Cardiac fibroblast (primary cell): ENCODE measurements around the gene PROZ.
A peak's percentile ranks its signal among the peaks of the same experiment; 100 is the strongest.

Experiments
- DNase-seq, 2 donors: peaks; one replicate each; pipeline versions ENCODE4 v3.0.0 to v3.0.0-alpha.2; 2010; ENCODE audit warnings: low read depth in 2 of 2
- H3K4me3 ChIP-seq, 2 donors: replicated peaks in 1 of 2; 1 replicate in 1 of 2; 2 replicates in 1 of 2; pipeline ENCODE4 v1.5.1; 2011; ENCODE audit warnings: low read depth in 2 of 2, low read length in 2 of 2, mild to moderate bottlenecking in 2 of 2, moderate library complexity in 1 of 2
- TF ChIP-seq, protein P1 (sequence below): IDR thresholded peaks from one replicate; pipeline ENCODE4 v1.5.1; 2011; ENCODE audit warnings: low read depth, mild to moderate bottlenecking, low read length, inconsistent platforms

Gene PROZ

DNA sequence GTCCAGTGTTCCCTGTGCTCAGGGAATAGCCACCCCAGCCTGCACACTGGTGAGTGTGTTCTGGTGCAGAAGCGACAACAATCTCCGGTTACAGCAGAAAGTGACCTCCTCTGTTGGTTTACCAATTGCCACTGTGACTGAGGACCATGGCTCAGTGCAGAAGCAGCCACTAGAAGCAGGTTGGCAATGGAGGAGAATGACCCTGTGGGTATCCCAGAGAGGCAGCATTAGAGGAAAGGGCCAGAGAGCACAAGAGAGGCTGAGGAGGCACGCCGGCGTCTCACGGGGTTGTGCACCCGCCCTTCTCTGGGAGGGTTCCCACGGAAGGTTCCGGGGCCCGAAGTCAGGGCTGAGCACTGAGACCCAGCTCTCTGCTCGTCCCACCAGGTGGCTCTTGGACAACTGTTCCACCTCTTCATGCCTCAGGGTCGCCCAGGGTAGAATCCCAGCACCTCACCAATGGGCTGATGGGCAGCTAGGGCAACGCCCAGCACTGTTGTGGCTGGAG is 14.0 kb downstream of the PROZ start:
- H3K4me3 ChIP-seq = no peak overlapping the region
- TF ChIP-seq, protein P1, sequence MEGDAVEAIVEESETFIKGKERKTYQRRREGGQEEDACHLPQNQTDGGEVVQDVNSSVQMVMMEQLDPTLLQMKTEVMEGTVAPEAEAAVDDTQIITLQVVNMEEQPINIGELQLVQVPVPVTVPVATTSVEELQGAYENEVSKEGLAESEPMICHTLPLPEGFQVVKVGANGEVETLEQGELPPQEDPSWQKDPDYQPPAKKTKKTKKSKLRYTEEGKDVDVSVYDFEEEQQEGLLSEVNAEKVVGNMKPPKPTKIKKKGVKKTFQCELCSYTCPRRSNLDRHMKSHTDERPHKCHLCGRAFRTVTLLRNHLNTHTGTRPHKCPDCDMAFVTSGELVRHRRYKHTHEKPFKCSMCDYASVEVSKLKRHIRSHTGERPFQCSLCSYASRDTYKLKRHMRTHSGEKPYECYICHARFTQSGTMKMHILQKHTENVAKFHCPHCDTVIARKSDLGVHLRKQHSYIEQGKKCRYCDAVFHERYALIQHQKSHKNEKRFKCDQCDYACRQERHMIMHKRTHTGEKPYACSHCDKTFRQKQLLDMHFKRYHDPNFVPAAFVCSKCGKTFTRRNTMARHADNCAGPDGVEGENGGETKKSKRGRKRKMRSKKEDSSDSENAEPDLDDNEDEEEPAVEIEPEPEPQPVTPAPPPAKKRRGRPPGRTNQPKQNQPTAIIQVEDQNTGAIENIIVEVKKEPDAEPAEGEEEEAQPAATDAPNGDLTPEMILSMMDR = no peak
- no peak for DNase-seq

DNA sequence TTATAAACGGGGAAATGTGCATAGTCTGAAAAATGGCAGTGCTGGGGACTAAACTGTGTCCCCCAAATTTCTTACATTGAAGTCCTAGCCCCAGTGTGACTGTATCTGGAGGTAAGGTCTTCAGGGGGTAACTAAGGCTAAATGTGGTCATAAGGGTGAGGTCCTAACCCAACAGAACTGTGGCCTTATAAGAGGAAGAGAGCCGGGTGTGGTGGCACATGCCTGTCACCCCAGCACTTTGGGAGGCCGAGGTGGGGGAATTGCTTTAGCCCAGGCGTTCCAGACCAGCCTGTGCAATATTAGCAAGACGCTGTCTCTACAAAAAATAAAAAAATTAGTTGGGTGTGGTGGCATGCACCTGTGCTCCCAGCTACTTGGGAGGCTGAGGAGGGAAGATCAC is 17.8 kb downstream of the PROZ start:
- TF ChIP-seq, protein P1 = no peak
- no peak overlapping the region for H3K4me3 ChIP-seq
- DNase-seq = no peak

DNA sequence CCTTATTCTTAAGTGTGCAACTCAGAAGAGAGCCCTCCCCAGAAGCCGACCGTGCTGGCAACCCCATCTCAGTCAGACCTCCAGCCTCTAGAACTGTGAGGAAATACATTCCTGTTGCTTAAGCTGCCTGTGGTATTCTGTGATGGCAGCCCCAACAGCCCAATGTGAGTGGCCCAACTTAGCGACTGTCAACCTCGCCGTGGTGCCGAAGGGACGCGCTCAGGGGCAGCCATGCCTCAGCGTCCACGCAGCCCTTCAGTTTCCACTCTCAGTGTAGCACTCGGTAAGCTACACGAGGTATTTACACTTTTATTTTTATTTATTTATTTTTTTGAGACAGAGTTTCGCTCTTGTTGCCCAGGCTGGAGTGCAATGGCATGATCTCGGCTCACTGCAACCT is 18.4 kb downstream of the PROZ start:
- no peak for DNase-seq
- TF ChIP-seq, protein P1 = no peak
- no peak overlapping the region for H3K4me3 ChIP-seq

DNA sequence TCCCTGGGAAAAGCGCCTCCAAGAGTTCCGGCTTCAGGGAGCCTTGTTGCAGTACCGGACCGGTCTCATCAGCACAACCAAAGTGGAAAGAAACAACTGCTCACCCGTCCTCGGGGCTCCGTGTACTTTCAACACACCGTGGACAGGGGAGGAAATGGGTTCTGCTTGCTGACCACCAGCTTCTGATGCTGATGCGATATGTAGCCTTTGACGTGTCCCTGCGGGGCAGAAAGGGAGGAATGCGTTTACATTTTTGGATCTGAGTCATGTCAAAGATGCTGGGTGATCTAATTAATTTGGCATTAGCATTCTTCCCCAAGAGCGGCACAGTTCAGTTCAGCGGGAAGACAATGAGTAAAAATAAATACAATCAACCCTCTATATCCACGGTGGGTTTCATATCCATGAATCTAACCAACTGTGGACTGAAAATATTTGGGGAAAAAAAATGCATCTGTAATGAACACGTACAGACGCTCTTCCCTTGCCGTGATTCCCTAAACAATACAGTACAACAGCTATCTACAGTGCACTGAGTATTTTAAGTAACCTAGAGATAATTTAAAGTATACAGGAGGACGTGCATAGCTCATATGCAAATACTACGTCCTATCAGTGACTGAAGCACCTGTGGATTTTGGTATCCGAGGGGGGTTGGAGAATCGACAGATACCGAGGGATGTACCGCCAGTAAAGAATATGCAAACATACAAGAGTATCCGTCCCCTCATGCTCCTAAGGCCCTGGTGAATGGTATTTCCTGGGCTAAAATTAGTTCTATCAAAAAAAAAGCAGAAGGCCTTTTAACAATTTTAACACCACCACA is 19.8 kb downstream of the PROZ start:
- peak; percentile 81 to 94 for DNase-seq
- TF ChIP-seq, protein P1 = no peak
- H3K4me3 ChIP-seq = no peak overlapping the region

DNA sequence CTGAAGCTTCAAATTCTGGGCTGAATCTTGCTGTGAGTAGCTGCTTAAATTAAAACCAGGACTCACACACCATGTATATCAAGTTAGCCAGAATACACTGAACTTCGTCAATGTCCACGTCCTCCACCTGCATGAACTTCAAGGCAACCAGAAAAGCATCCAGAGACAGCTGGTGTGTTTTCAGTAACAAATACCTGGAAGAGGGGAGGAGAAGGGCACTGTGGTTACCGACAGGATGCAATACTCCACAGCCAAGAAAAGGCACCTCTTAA is 20.4 kb downstream of the PROZ start:
- TF ChIP-seq, protein P1 = no peak
- no peak for DNase-seq
- no peak overlapping the region for H3K4me3 ChIP-seq

DNA sequence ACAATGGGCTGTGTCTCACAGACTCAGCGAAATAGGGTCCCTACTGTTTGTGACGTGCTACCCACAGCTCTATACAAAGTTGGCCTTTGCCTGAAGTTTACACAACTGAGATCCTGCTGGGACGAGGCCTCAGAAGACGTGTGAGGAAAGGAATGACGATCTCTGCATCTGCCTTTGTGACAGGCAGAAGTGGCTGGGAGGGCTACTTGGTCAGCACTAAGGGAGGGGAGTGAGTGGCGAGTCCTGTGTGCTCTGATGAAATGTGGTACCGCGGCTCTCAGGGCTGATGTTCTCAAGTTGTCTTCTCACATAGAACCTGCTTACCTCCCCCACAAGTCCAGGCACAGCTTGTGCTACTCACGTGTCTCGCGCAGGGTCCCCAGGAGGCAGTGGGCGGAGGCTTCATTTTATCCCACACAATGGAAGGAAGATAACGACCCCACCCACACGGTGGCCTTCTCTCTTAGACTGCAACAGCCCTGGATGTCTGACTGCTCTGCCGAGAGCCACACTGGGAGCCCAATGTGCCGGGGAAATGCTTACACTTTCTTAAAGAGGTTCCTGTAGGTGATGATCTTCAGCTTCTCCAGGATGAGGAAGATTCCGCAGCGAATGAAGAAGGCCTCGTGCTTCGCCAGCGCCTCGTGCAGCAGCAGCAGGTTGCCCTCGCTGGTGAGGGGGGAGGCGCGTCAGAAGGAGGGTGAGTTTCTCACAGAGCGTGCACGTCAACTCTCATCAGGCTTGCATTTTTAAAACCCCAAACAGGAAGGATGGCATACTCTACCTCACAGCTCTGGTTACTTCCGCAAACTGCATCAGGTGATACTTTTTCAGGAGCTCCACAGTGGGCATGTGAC is 21.2 kb downstream of the PROZ start:
- no peak overlapping the region for H3K4me3 ChIP-seq
- peak in 1 of 2 donors; percentile 32 for DNase-seq
- TF ChIP-seq, protein P1 = no peak
